ENCODE measurements around the gene ZNF14. TPM values are rescaled to one million over a fixed set of nuclear protein-coding genes. Genes with fewer than 3 reads are reported as not detected.
"Not testable (repeated sequence)": the region's sequence is repeated elsewhere in the genome, so short reads cannot be mapped to it uniquely, and the experiment has no call there.

The ZNF14 gene
- 4.2 and 5.5 TPM in 2 replicates for total RNA-seq
- 9.6 and 11.0 TPM in 2 replicates for polyA plus RNA-seq

GRCh38 chr19:19732579-19733501 lies at the start of gene ZNF14:
TSS of gene ZNF14 (minus strand) at chr19:19733112. CDS start at chr19:19732958, 154 bp downstream.
- Histone ChIP-seq H3K36me3 (no peaks in the 10 kb centered on the region), H3K9me3 (ENCODE audit: low read depth) (peaks cover 7% of the 10 kb centered on the region), H3K27me3 (no peaks in the 10 kb centered on the region), H3K4me3 (peak within 1 kb of the TSS; percentile 72), H3K27ac (peak within 1 kb of the TSS; percentile 54), H3K4me1 (ENCODE audit: low read depth) (no peaks in the 10 kb centered on the region)
- DNase-seq (ENCODE audit: low read depth in 1 of 2, low spot score in 1 of 2): peak; percentile 95 to 97
- peak; percentile 33 for TF ChIP-seq CTCF (IDR thresholded peaks at IDR 0.05; ENCODE audit: low read depth, low read length)

GRCh38 chr19:19781791-19782190 lies 48.9 kb upstream of the ZNF14 start:
- not testable (repeated sequence) for H3K4me1 ChIP-seq (ENCODE audit: low read depth); H3K9me3 ChIP-seq (ENCODE audit: low read depth); H3K4me3 ChIP-seq; H3K27me3 ChIP-seq; H3K36me3 ChIP-seq
- DNase-seq (ENCODE audit: low read depth in 1 of 2, low spot score in 1 of 2): peak in 1 of 2 donors; percentile 50
- peak overlapping the region; percentile 7 for H3K27ac ChIP-seq

- Histone ChIP-seq H3K36me3 (no peaks in the 10 kb centered on the region), H3K4me3 (no peak overlapping the region), H3K4me1 (ENCODE audit: low read depth) (no peaks in the 10 kb centered on the region), H3K27me3 (no peaks in the 10 kb centered on the region), H3K9me3 (ENCODE audit: low read depth) (no peaks in the 10 kb centered on the region), H3K27ac (no peak overlapping the region)
- no peak for TF ChIP-seq CTCF (IDR thresholded peaks at IDR 0.05; ENCODE audit: low read depth, low read length)
- DNase-seq (ENCODE audit: low read depth in 1 of 2, low spot score in 1 of 2): peak in 1 of 2 donors; percentile 6
Observed at GRCh38 chr19:19778666-19779065, 45.8 kb upstream of the ZNF14 start.

GRCh38 chr19:19777692-19778091 lies 44.8 kb upstream of the ZNF14 start:
- TF ChIP-seq CTCF (IDR thresholded peaks at IDR 0.05; ENCODE audit: low read depth, low read length): no peak
- H3K36me3 ChIP-seq: no peaks in the 10 kb centered on the region
- no peak for DNase-seq (ENCODE audit: low read depth in 1 of 2, low spot score in 1 of 2)
- no peak overlapping the region for H3K27ac ChIP-seq
- H3K4me1 ChIP-seq (ENCODE audit: low read depth): no peaks in the 10 kb centered on the region
- no peaks in the 10 kb centered on the region for H3K27me3 ChIP-seq
- no peaks in the 10 kb centered on the region for H3K9me3 ChIP-seq (ENCODE audit: low read depth)
- no peak overlapping the region for H3K4me3 ChIP-seq

- TF ChIP-seq CTCF (IDR thresholded peaks at IDR 0.05; ENCODE audit: low read depth, low read length): no peak
- H3K27ac ChIP-seq: peak overlapping the region; percentile 86
- no peaks in the 10 kb centered on the region for H3K9me3 ChIP-seq (ENCODE audit: low read depth)
- no peaks in the 10 kb centered on the region for H3K4me1 ChIP-seq (ENCODE audit: low read depth)
- no peaks in the 10 kb centered on the region for H3K27me3 ChIP-seq
- peak; percentile 98 to 100 for DNase-seq (ENCODE audit: low read depth in 1 of 2, low spot score in 1 of 2)
- no peaks in the 10 kb centered on the region for H3K36me3 ChIP-seq
- H3K4me3 ChIP-seq: peak overlapping the region; percentile 63
Observed at GRCh38 chr19:19776206-19777008, 43.5 kb upstream of the ZNF14 start.
